PC-9 (cell line): ENCODE data around the gene CCNH. TPM values are rescaled to one million over a fixed set of nuclear protein-coding genes. Genes with fewer than 3 reads are reported as not detected.

Experiments used
- BruUV-seq: library from RNA; stranded (reverse); fragments of 400-500 nt; replicated peaks from 2 replicates; lab custom pipeline; 2021; lab: Mats Ljungman, UMichigan
- CTCF ChIA-PET: fragments of 300-600 bp; sonication (Branson Sonifier 250); formaldehyde crosslinking; loops from one replicate; lab custom pipeline; 2022; ENCODE audit warnings: antibody characterized with exemption; lab: Charles Lee
- POLR2A ChIA-PET: fragments of 300-600 bp; sonication (Branson Sonifier 250); formaldehyde crosslinking; loops from one replicate; lab custom pipeline; 2022; ENCODE audit warnings: antibody characterized with exemption; ENCODE audit not compliant: unreplicated experiment; lab: Charles Lee
- DNase-seq, 2 experiments: peaks; one replicate each; pipeline versions ENCODE4 v3.0.0 to v3.0.0-alpha.2; 2015 to 2022; ENCODE audit warnings: mixed read lengths in 1 of 2
- H2AFZ ChIP-seq: fragments of 200-600 bp; sonication (generic); 2 replicates; pipeline ENCODE4 v1.8.1; 2017; ENCODE audit warnings: antibody characterized with exemption
- H3F3A ChIP-seq: fragments of 200-600 bp; sonication (generic); 2 replicates; pipeline ENCODE4 v1.8.1; 2017; ENCODE audit warnings: antibody characterized with exemption, mild to moderate bottlenecking, low read depth; ENCODE audit not compliant: insufficient read depth
- H3K27ac ChIP-seq: fragments of 200-600 bp; sonication (generic); 2 replicates; pipeline ENCODE4 v1.6.1; 2016; ENCODE audit warnings: mixed run types
- H3K27me3 ChIP-seq: fragments of 200-600 bp; sonication (generic); 2 replicates; pipeline ENCODE4 v1.6.1; 2016; ENCODE audit warnings: low read depth, mixed run types; ENCODE audit not compliant: insufficient read depth
- H3K36me3 ChIP-seq: fragments of 200-600 bp; sonication (generic); 2 replicates; pipeline ENCODE4 v1.6.1; 2016; ENCODE audit warnings: low read depth, mixed run types
- H3K4me1 ChIP-seq: fragments of 200-600 bp; sonication (generic); replicated peaks from 2 replicates; pipeline ENCODE4 v1.6.1; 2016; ENCODE audit warnings: mixed run types; ENCODE audit not compliant: insufficient read depth
- H3K4me2 ChIP-seq: fragments of 200-600 bp; sonication (generic); 2 replicates; pipeline ENCODE4 v1.6.1; 2017; ENCODE audit warnings: mixed run types
- H3K4me3 ChIP-seq: fragments of 200-600 bp; sonication (generic); 2 replicates; pipeline ENCODE4 v1.6.1; 2016; ENCODE audit warnings: mixed run types
- H3K79me2 ChIP-seq: fragments of 200-600 bp; sonication (generic); 2 replicates; pipeline ENCODE4 v1.6.1; 2017; ENCODE audit warnings: low read depth, mixed run types
- H3K9me2 ChIP-seq: fragments of 200-600 bp; sonication (generic); 2 replicates; pipeline ENCODE4 v1.8.1; 2017; ENCODE audit warnings: mild to moderate bottlenecking; ENCODE audit not compliant: insufficient read depth
- H3K9me3 ChIP-seq: fragments of 200-600 bp; sonication (generic); 2 replicates; pipeline ENCODE4 v1.8.1; 2016; ENCODE audit warnings: low read depth; ENCODE audit not compliant: insufficient read depth
- H4K20me1 ChIP-seq: fragments of 200-600 bp; sonication (generic); 2 replicates; pipeline ENCODE4 v1.8.1; 2017; ENCODE audit not compliant: insufficient read depth
- CTCF ChIP-seq: fragments of 200-600 bp; sonication (generic); conservative IDR thresholded peaks from 2 replicates; pipeline ENCODE4 v1.6.1; 2017; ENCODE audit warnings: mixed run types, antibody characterized with exemption, mild to moderate bottlenecking, moderate library complexity
- EZH2 ChIP-seq: fragments of 200-600 bp; sonication (generic); IDR thresholded peaks from 2 replicates; pipeline ENCODE4 v1.8.0; 2017; ENCODE audit warnings: antibody characterized with exemption, low read depth
- intact Hi-C: fragments of 100-400 bp; cut with micrococcal nuclease; formaldehyde crosslinking; loops from one replicate; pipeline ENCODE4 v1.10.0; 2022; ENCODE audit not compliant: unreplicated experiment
- total RNA-seq: library from RNA; stranded (reverse); gene quantifications from 2 replicates; pipeline ENCODE4 v1.2.3, GENCODE V29; 2021

CCNH gene
- total RNA-seq, 1 experiment from 2014 or later, result 38.5 TPM

GRCh38 chr5:87360132-87360531 is 52.6 kb downstream of the CCNH start:
- Histone ChIP-seq H3K4me3 (no peak overlapping the region), H3K9me3 (no peaks in the 10 kb centered on the region), H3F3A (no peaks in the 10 kb centered on the region), H3K4me1 (no peaks in the 10 kb centered on the region), H3K36me3 (peaks cover 11% of the 10 kb centered on the region; the same call in 1 of the 2 replicates), H3K9me2 (no peaks in the 10 kb centered on the region; the same call in 1 of the 2 replicates), H4K20me1 (no peaks in the 10 kb centered on the region), H3K4me2 (no peak overlapping the region), H3K27ac (no peak overlapping the region), H3K27me3 (no peaks in the 10 kb centered on the region), H3K79me2 (no peaks in the 10 kb centered on the region), H2AFZ (no peak overlapping the region)
- ChIA-PET CTCF (interaction anchor here (0.6 kb wide), 1 partner anchor 11 kb away, joined by 3 read pairs; no protein-coding TSS in a partner anchor), POLR2A (no interaction called here)
- BruUV-seq, result no TSS peak
- intact Hi-C loops, result loop anchor here (10.0 kb wide), 1 partner anchor 285 kb away; no protein-coding TSS in a partner anchor
- no peak for DNase-seq
- no peak for TF ChIP-seq EZH2
- TF ChIP-seq CTCF, result no peak

- H2AFZ ChIP-seq, result no peak overlapping the region
- no peak for DNase-seq
- peaks cover 9% of the 10 kb centered on the region; the same call in 1 of the 2 replicates for H3K36me3 ChIP-seq
- intact Hi-C loops, result no loop called here
- no peak overlapping the region for H3K27ac ChIP-seq
- H3K9me3 ChIP-seq, result no peaks in the 10 kb centered on the region
- H3K4me2 ChIP-seq, result no peak overlapping the region
- H4K20me1 ChIP-seq, result no peaks in the 10 kb centered on the region
- no peaks in the 10 kb centered on the region; the same call in 1 of the 2 replicates for H3K9me2 ChIP-seq
- ChIA-PET POLR2A (no interaction called here), CTCF (no interaction called here)
- BruUV-seq, result no TSS peak
- no peak for TF ChIP-seq CTCF
- no peak for TF ChIP-seq EZH2
- no peaks in the 10 kb centered on the region for H3F3A ChIP-seq
- H3K79me2 ChIP-seq, result no peaks in the 10 kb centered on the region
- no peak overlapping the region for H3K4me3 ChIP-seq
- no peaks in the 10 kb centered on the region for H3K4me1 ChIP-seq
- no peaks in the 10 kb centered on the region for H3K27me3 ChIP-seq
These were observed 53.6 kb downstream of the CCNH start for GRCh38 chr5:87359106-87359505.

GRCh38 chr5:87354496-87354895 is 58.2 kb downstream of the CCNH start:
- H3K27ac ChIP-seq, result no peak overlapping the region
- H3K4me1 ChIP-seq, result no peaks in the 10 kb centered on the region
- BruUV-seq, result no TSS peak
- H3K9me2 ChIP-seq, result no peaks in the 10 kb centered on the region
- H3K4me2 ChIP-seq, result no peak overlapping the region
- peaks cover 9% of the 10 kb centered on the region; the same call in 1 of the 2 replicates for H3K36me3 ChIP-seq
- H3K27me3 ChIP-seq, result no peaks in the 10 kb centered on the region
- no peaks in the 10 kb centered on the region for H3K79me2 ChIP-seq
- H2AFZ ChIP-seq, result no peak overlapping the region
- H3F3A ChIP-seq, result no peaks in the 10 kb centered on the region
- no peaks in the 10 kb centered on the region for H4K20me1 ChIP-seq
- TF ChIP-seq EZH2 (no peak), CTCF (no peak)
- DNase-seq, result no peak
- no peak overlapping the region for H3K4me3 ChIP-seq
- POLR2A ChIA-PET, result no interaction called here
- CTCF ChIA-PET, result no interaction called here
- intact Hi-C loops, result no loop called here
- H3K9me3 ChIP-seq, result no peaks in the 10 kb centered on the region
